OCI-LY3 (cell line): ENCODE measurements around the gene TRIM26.

ENCODE experiments used
- H2AFZ ChIP-seq: fragments of 200-600, 300-600 bp; shearing (Covaris generic); 2 replicates; pipeline ENCODE4 v1.6.0; 2014; ENCODE audit warnings: antibody characterized with exemption, low read depth, low read length
- H3K27ac ChIP-seq: fragments of 200-600, 300-600 bp; sonication (generic); 2 replicates; pipeline ENCODE4 v1.5.1; 2014; ENCODE audit warnings: mild to moderate bottlenecking, low read length, moderate library complexity, mixed read lengths
- H3K27me3 ChIP-seq: fragments of 200-600, 300-600 bp; sonication (generic); 2 replicates; pipeline ENCODE4 v1.6.1; 2014; ENCODE audit warnings: low read depth, low read length, mixed read lengths
- H3K36me3 ChIP-seq: fragments of 200-600, 300-600 bp; sonication (generic); replicated peaks from 2 replicates; pipeline ENCODE3; 2014; ENCODE audit warnings: low read depth, low read length, mixed read lengths
- H3K4me1 ChIP-seq: fragments of 300-600, 200-600 bp; sonication (generic); 2 replicates; pipeline ENCODE4 v1.6.1; 2014; ENCODE audit warnings: low read length, mixed read lengths
- H3K4me2 ChIP-seq: fragments of 200-600, 300-600 bp; sonication (generic); 2 replicates; pipeline ENCODE4 v1.6.1; 2014; ENCODE audit warnings: low read length, mixed read lengths
- H3K4me3 ChIP-seq: fragments of 300-600, 200-600 bp; sonication (generic); 2 replicates; pipeline ENCODE4 v1.5.1; 2014; ENCODE audit warnings: antibody characterized with exemption, mild to moderate bottlenecking, low read length, moderate library complexity
- H3K79me2 ChIP-seq: fragments of 300-600, 200-600 bp; shearing (Covaris generic); 2 replicates; pipeline ENCODE4 v1.6.1; 2014; ENCODE audit warnings: mild to moderate bottlenecking, low read length, mixed read lengths
- H3K9ac ChIP-seq: fragments of 300-600, 200-600 bp; shearing (Covaris generic); 2 replicates; pipeline ENCODE4 v1.6.0; 2014; ENCODE audit warnings: mild to moderate bottlenecking, low read length, moderate library complexity
- H3K9me3 ChIP-seq: fragments of 200-600, 300-600 bp; shearing (Covaris generic); 2 replicates; pipeline ENCODE4 v1.6.1; 2014; ENCODE audit warnings: low read length, mixed read lengths; ENCODE audit not compliant: insufficient read depth
- H4K20me1 ChIP-seq: fragments of 200-600, 300-600 bp; sonication (generic); 2 replicates; pipeline ENCODE4 v1.6.1; 2016; ENCODE audit warnings: low read length, mixed read lengths; ENCODE audit not compliant: insufficient read depth
- CTCF ChIP-seq: fragments of 200-600, 300-600 bp; sonication (generic); IDR thresholded peaks from 2 replicates; pipeline ENCODE4 v1.5.1; 2014; ENCODE audit warnings: antibody characterized with exemption, low read length, low read depth
- EZH2phosphoT487 ChIP-seq: fragments of 200-600 bp; shearing (Covaris generic); IDR thresholded peaks from 2 replicates; pipeline ENCODE4 v1.6.1; 2018; ENCODE audit warnings: antibody characterized with exemption, mixed run types, low read depth

Gene TRIM26

GRCh38 chr6:30160785-30161531, 52.2 kb downstream of the TRIM26 start, which contains the start of gene TRIM10:
Gene TRIM10, minus strand, starts transcription at chr6:30161211. Its CDS starts 353 bp downstream, at chr6:30160858.
- no peak within 1 kb of the TSS for H3K27ac ChIP-seq
- H3K4me1 ChIP-seq, result peaks cover 29% of the 10 kb centered on the region
- H2AFZ ChIP-seq, result no peak within 1 kb of the TSS
- no peaks in the 10 kb centered on the region for H3K79me2 ChIP-seq
- H3K27me3 ChIP-seq, result no peaks in the 10 kb centered on the region
- TF ChIP-seq EZH2phosphoT487 (no peak), CTCF (no peak)
- no peak within 1 kb of the TSS for H3K9ac ChIP-seq
- H4K20me1 ChIP-seq, result no peaks in the 10 kb centered on the region
- no peak within 1 kb of the TSS for H3K4me2 ChIP-seq
- H3K4me3 ChIP-seq, result no peak within 1 kb of the TSS
- no peaks in the 10 kb centered on the region for H3K9me3 ChIP-seq
- no peaks in the 10 kb centered on the region for H3K36me3 ChIP-seq

DNA sequence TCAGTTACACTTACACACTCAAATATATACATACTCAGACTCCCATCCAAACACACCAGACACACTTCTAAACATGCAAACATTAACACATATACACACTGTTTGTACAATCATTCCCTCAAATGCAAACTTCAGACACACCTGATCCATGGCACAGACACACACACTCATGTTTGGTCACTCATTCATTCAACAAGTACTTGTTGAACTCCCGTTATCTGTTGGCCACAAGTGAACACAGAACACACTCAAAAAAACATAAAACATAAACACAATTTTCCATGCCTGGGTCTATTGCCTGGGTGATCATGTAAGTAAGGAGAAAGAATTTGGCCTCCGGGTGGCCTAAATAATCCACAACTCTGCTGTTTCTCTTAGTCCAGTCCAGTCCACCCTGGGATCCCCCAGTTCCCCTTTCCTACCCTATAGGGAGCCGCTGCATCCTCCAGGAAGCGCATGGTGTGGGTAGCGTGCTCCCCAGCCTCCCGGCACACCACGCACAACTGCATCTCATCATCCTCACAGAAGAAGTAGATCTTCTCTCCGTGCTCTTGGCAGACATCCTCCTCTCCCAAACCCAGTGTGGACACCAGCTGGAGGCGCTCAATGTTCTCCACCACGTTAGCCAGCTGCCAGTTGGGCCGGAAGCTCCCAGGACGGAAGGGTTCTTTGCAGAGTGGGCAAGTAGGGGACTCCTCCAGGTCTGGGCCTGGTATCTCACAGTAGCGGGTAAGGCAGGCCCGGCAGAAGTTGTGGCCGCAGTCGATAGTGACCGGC, 53.0 kb downstream of the TRIM26 start:
- no peak for TF ChIP-seq EZH2phosphoT487
- no peak for TF ChIP-seq CTCF
- Histone ChIP-seq H2AFZ (no peak overlapping the region), H3K9ac (no peak overlapping the region)

GRCh38 chr6:30158475-30159040, 54.6 kb downstream of the TRIM26 start:
- H3K9me3 ChIP-seq, result no peaks in the 10 kb centered on the region
- H2AFZ ChIP-seq, result no peak overlapping the region
- no peaks in the 10 kb centered on the region for H3K27me3 ChIP-seq
- H4K20me1 ChIP-seq, result no peaks in the 10 kb centered on the region
- TF ChIP-seq CTCF, result no peak
- no peak for TF ChIP-seq EZH2phosphoT487
- H3K79me2 ChIP-seq, result no peaks in the 10 kb centered on the region
- peak overlapping the region; percentile 20 for H3K4me2 ChIP-seq
- H3K27ac ChIP-seq, result no peak overlapping the region
- peaks cover 29% of the 10 kb centered on the region for H3K4me1 ChIP-seq
- no peaks in the 10 kb centered on the region for H3K36me3 ChIP-seq
- no peak overlapping the region for H3K4me3 ChIP-seq
- H3K9ac ChIP-seq, result no peak overlapping the region

More for the DNA sequence above, 53.0 kb downstream of the TRIM26 start:
- no peaks in the 10 kb centered on the region for H3K79me2 ChIP-seq
- H3K27ac ChIP-seq, result no peak overlapping the region
- H3K36me3 ChIP-seq, result no peaks in the 10 kb centered on the region
- H3K27me3 ChIP-seq, result no peaks in the 10 kb centered on the region
- H4K20me1 ChIP-seq, result no peaks in the 10 kb centered on the region
- no peak overlapping the region for H3K4me2 ChIP-seq
- peaks cover 29% of the 10 kb centered on the region for H3K4me1 ChIP-seq
- H3K4me3 ChIP-seq, result no peak overlapping the region
- H3K9me3 ChIP-seq, result no peaks in the 10 kb centered on the region

- no peak overlapping the region for H3K27ac ChIP-seq
- H3K9me3 ChIP-seq, result no peaks in the 10 kb centered on the region
- no peaks in the 10 kb centered on the region for H3K27me3 ChIP-seq
- H3K36me3 ChIP-seq, result no peaks in the 10 kb centered on the region
- H3K79me2 ChIP-seq, result no peaks in the 10 kb centered on the region
- H3K4me1 ChIP-seq, result peaks cover 29% of the 10 kb centered on the region
- H2AFZ ChIP-seq, result no peak overlapping the region
- no peak overlapping the region for H3K9ac ChIP-seq
- TF ChIP-seq EZH2phosphoT487 (no peak), CTCF (no peak)
- peak overlapping the region; percentile 20; the same call in 1 of the 2 replicates for H3K4me2 ChIP-seq
- no peak overlapping the region for H3K4me3 ChIP-seq
- no peaks in the 10 kb centered on the region for H4K20me1 ChIP-seq
Observed at GRCh38 chr6:30157999-30158398, 55.2 kb downstream of the TRIM26 start.
